CD4-positive, alpha-beta memory T cell (primary cell): ENCODE data around the gene MALRD1. TPM values are rescaled to one million over a fixed set of nuclear protein-coding genes. Genes with fewer than 3 reads are reported as not detected.

Experiments used
- CTCF ChIA-PET: fragments of 350-600 bp; sonication (Branson Sonifier 250); formaldehyde crosslinking; loops from one replicate; lab custom pipeline; 2021; ENCODE audit warnings: inconsistent platforms; ENCODE audit not compliant: partially characterized antibody; lab: Charles Lee
- POLR2A ChIA-PET: fragments of 350-600 bp; sonication (Branson Sonifier 250); formaldehyde crosslinking; loops from one replicate; lab custom pipeline; 2021; ENCODE audit not compliant: partially characterized antibody; lab: Charles Lee
- DNase-seq, 5 donors: peaks; one replicate each; pipeline versions ENCODE4 v3.0.0 to v3.0.0-alpha.2; 2020 to 2022; ENCODE audit warnings: mixed read lengths in 1 of 5
- H3K27ac ChIP-seq: one replicate; pipeline ENCODE4 v1.7.0; 2013; ENCODE audit warnings: low read depth, low read length
- H3K27me3 ChIP-seq: 2 replicates; pipeline ENCODE4 v1.7.0; 2013; ENCODE audit warnings: mild to moderate bottlenecking, low read length, moderate library complexity; ENCODE audit not compliant: insufficient read depth
- H3K36me3 ChIP-seq: 2 replicates; pipeline ENCODE4 v1.7.0; 2013; ENCODE audit warnings: mild to moderate bottlenecking, low read length, moderate library complexity; ENCODE audit not compliant: insufficient read depth
- H3K4me1 ChIP-seq: 2 replicates; pipeline ENCODE4 v1.7.0; 2013; ENCODE audit warnings: mild to moderate bottlenecking, low read length, moderate library complexity; ENCODE audit not compliant: insufficient read depth
- H3K4me3 ChIP-seq, 2 donors: one replicate each; pipeline ENCODE4 v1.7.0; 2013; ENCODE audit warnings: low read length in 2 of 2, mild to moderate bottlenecking in 1 of 2
- H3K9me3 ChIP-seq, 2 donors: one replicate each; pipeline ENCODE4 v1.7.0; 2013; ENCODE audit warnings: low read length in 2 of 2, control low read depth in 1 of 2; ENCODE audit not compliant: control insufficient read depth in 1 of 2
- H3K27ac Mint-ChIP-seq, 7 donors: one replicate each; pipeline ENCODE4 v1.8.0; 2020 to 2021; ENCODE audit warnings: mixed read lengths in 7 of 7, mild to moderate bottlenecking in 6 of 7, inconsistent platforms in 3 of 7, moderate library complexity in 3 of 7
- H3K27me3 Mint-ChIP-seq, 2 donors: one replicate each; pipeline ENCODE4 v1.8.0; 2020 to 2021; ENCODE audit warnings: mixed read lengths in 2 of 2
- H3K36me3 Mint-ChIP-seq, 2 donors: one replicate each; pipeline ENCODE4 v1.8.0; 2020 to 2021; ENCODE audit warnings: mixed read lengths in 2 of 2, inconsistent platforms in 1 of 2, mild to moderate bottlenecking in 1 of 2
- H3K4me1 Mint-ChIP-seq, 4 donors: one replicate each; pipeline ENCODE4 v1.8.0; 2020 to 2021; ENCODE audit warnings: mixed read lengths in 4 of 4, mild to moderate bottlenecking in 1 of 4
- H3K4me3 Mint-ChIP-seq, 8 donors: one replicate each; pipeline ENCODE4 v1.8.0; 2020 to 2021; ENCODE audit warnings: mixed read lengths in 8 of 8, mild to moderate bottlenecking in 7 of 8, moderate library complexity in 6 of 8, inconsistent platforms in 3 of 8
- H3K9me3 Mint-ChIP-seq, 8 donors: one replicate each; pipeline ENCODE4 v1.8.0; 2020 to 2021; ENCODE audit warnings: mixed read lengths in 8 of 8, mild to moderate bottlenecking in 5 of 8, inconsistent platforms in 3 of 8, moderate library complexity in 1 of 8
- intact Hi-C: fragments of 100-400 bp; cut with micrococcal nuclease; formaldehyde crosslinking; loops from one replicate; pipeline ENCODE4 v1.15.1; 2023
- polyA plus RNA-seq, 2 donors: library from polyadenylated mRNA; unstranded; fragments of 300-500 nt; fragmentation: Illumina TruSeq; gene quantifications; one replicate each; pipeline ENCODE4 v1.2.3, GENCODE V29; 2021
- total RNA-seq, 2 experiments: library from RNA; stranded (reverse); gene quantifications; one replicate each; pipeline ENCODE4 v1.2.3, GENCODE V29; 2021

MALRD1 gene
- total RNA-seq (not detected), polyA plus RNA-seq (not detected)

DNA sequence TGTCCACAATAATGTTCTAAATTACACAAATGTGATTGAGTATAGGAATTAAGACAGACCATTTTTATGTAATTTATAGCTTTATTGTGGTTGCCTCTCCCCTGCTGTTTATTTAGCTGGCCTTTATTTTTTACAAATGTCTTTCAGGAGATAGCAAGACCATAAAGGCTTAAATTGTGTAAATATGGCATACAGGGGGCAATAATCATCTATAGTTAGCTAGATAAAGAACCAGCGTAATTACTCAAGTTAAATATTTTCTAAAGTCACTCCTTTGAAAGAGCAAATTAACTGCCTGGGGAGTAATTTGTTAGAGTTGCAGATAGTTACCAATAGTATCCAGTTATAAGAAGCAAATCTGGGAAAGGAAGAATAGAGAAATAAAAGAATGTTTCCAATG is at the start of gene MALRD1:
Gene MALRD1 (plus strand): TSS at position 313 of the 400 bp plus-strand sequence. CDS start 138 bp downstream, outside the sequence.
- H3K27ac Mint-ChIP-seq = no peak within 1 kb of the TSS
- POLR2A ChIA-PET = no interaction called here
- Histone ChIP-seq H3K9me3 (no peaks in the 10 kb centered on the region), H3K27me3 (no peaks in the 10 kb centered on the region), H3K36me3 (no peaks in the 10 kb centered on the region), H3K4me1 (no peaks in the 10 kb centered on the region), H3K4me3 (no peak within 1 kb of the TSS), H3K27ac (no peak within 1 kb of the TSS)
- no peak within 1 kb of the TSS for H3K4me3 Mint-ChIP-seq
- H3K9me3 Mint-ChIP-seq = peaks cover 0 to 7% (median 1%) of the 10 kb centered on the region in 8 donors
- intact Hi-C loops = no loop called here
- no peak for DNase-seq
- no peaks in the 10 kb centered on the region for H3K36me3 Mint-ChIP-seq
- H3K27me3 Mint-ChIP-seq = no peaks in the 10 kb centered on the region
- CTCF ChIA-PET = no interaction called here
- H3K4me1 Mint-ChIP-seq = no peaks in the 10 kb centered on the region

DNA sequence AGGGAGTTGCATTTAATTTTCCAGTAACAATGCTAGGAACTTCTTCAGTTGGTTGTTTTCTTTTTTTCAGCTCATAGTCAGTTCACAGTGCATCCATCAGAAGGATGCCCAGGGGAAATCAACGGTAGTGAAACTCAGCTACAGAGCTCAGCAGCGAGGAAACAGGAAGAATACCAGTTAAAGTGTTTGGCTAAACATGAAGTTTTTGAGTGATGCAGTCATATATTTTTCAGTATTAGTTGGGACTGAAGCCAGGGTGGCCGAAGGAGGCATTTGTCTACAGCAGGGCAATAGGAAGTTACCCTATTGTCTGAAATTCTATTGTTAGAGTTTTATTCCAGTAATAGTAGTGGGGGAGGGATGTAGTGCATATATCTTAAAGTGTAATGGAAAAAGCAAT is 45.3 kb upstream of the MALRD1 start:
- CTCF ChIA-PET = interaction anchor here (0.6 kb wide), 1 partner anchor 779 kb away, joined by 3 read pairs; no protein-coding TSS in a partner anchor
- POLR2A ChIA-PET = no interaction called here
- Mint-ChIP-seq H3K36me3 (no peaks in the 10 kb centered on the region), H3K4me1 (no peaks in the 10 kb centered on the region), H3K27ac (no peak overlapping the region), H3K9me3 (peaks cover 0 to 7% (median 2%) of the 10 kb centered on the region in 8 donors), H3K4me3 (no peak overlapping the region), H3K27me3 (no peaks in the 10 kb centered on the region)
- H3K4me3 ChIP-seq = no peak overlapping the region
- intact Hi-C loops = no loop called here
- no peak overlapping the region for H3K27ac ChIP-seq
- H3K36me3 ChIP-seq = no peaks in the 10 kb centered on the region
- H3K27me3 ChIP-seq = no peaks in the 10 kb centered on the region
- no peaks in the 10 kb centered on the region for H3K4me1 ChIP-seq
- no peaks in the 10 kb centered on the region for H3K9me3 ChIP-seq
- no peak for DNase-seq

DNA sequence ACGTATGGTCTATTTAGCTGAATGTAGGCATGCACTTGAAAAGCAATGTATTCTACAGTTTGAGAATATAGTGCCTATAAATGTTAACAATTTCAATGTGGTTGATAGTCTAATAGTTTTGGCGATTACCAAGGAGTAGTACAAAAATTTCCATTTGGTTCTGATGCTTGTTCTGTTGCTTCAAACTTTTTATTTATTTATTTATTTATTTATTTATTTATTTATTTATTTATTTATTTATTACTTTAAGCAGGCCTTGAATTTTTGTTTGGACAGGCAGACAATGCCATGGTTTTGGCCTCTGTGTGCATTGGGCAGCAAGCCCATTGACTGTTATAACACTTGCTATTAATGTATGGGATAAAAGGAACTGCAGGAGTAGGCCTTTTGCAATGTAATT is 36.5 kb upstream of the MALRD1 start:
- Mint-ChIP-seq H3K4me3 (no peak overlapping the region), H3K9me3 (peaks cover 0 to 7% (median 5%) of the 10 kb centered on the region in 8 donors), H3K36me3 (no peaks in the 10 kb centered on the region), H3K27me3 (peaks cover 0 to 1% of the 10 kb centered on the region in 2 donors), H3K4me1 (no peaks in the 10 kb centered on the region), H3K27ac (no peak overlapping the region)
- H3K4me3 ChIP-seq = no peak overlapping the region
- H3K27me3 ChIP-seq = no peaks in the 10 kb centered on the region
- no peak overlapping the region for H3K27ac ChIP-seq
- no peaks in the 10 kb centered on the region for H3K9me3 ChIP-seq
- no peaks in the 10 kb centered on the region for H3K4me1 ChIP-seq
- DNase-seq = no peak
- H3K36me3 ChIP-seq = no peaks in the 10 kb centered on the region
- ChIA-PET CTCF (no interaction called here), POLR2A (no interaction called here)
- intact Hi-C loops = no loop called here

DNA sequence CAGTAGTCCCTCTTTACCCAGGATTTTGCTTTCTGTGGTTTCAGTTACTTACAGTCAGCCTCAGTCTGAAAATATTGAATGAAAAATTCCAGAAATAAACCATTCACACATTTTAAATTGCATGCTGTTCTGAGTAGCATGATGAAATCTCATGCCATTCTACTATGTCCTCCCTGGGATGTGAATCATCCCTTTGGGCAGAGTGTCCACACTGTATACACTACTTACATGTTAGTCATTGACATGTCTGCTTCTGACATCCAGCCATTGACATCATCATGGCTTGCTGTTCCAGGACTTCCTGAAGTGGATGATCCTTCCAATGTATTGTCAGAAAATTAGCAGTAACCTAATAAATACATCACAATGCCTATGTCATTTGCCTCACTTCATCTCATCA is 34.6 kb upstream of the MALRD1 start:
- intact Hi-C loops = no loop called here
- no peaks in the 10 kb centered on the region for H3K36me3 ChIP-seq
- no peaks in the 10 kb centered on the region for H3K36me3 Mint-ChIP-seq
- no peaks in the 10 kb centered on the region for H3K4me1 ChIP-seq
- H3K27me3 ChIP-seq = no peaks in the 10 kb centered on the region
- H3K4me3 Mint-ChIP-seq = no peak overlapping the region
- CTCF ChIA-PET = no interaction called here
- no peak overlapping the region for H3K4me3 ChIP-seq
- POLR2A ChIA-PET = no interaction called here
- H3K9me3 Mint-ChIP-seq = peaks cover 0 to 7% (median 4%) of the 10 kb centered on the region in 8 donors
- no peak for DNase-seq
- H3K9me3 ChIP-seq = no peaks in the 10 kb centered on the region
- peaks cover 0 to 1% of the 10 kb centered on the region in 2 donors for H3K27me3 Mint-ChIP-seq
- no peak overlapping the region for H3K27ac ChIP-seq
- H3K4me1 Mint-ChIP-seq = no peaks in the 10 kb centered on the region
- no peak overlapping the region for H3K27ac Mint-ChIP-seq

DNA sequence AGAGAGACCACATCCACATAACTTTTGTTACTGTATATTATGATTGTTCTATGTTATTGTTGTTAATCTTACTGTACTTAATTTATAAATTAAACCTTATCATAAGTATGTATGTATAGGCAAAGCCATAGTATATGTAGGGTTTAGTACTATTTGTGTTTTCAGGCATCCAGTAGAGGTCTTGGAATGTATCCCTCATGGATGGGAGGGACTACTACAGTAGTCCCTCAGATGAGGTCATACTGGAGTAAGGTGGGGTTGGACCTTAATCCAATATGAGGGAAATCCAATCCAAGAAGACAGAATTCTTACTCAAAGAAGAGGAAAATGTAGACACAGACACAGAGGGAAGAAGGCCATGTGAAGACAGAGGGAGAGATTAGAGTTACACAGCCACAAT is 34.1 kb upstream of the MALRD1 start:
- Histone ChIP-seq H3K27me3 (no peaks in the 10 kb centered on the region), H3K27ac (no peak overlapping the region), H3K4me3 (no peak overlapping the region), H3K9me3 (no peaks in the 10 kb centered on the region), H3K36me3 (no peaks in the 10 kb centered on the region), H3K4me1 (no peaks in the 10 kb centered on the region)
- POLR2A ChIA-PET = no interaction called here
- Mint-ChIP-seq H3K36me3 (no peaks in the 10 kb centered on the region), H3K27ac (no peak overlapping the region), H3K4me3 (no peak overlapping the region), H3K9me3 (peaks cover 0 to 7% (median 4%) of the 10 kb centered on the region in 8 donors), H3K4me1 (no peaks in the 10 kb centered on the region), H3K27me3 (peaks cover 0 to 1% of the 10 kb centered on the region in 2 donors)
- CTCF ChIA-PET = no interaction called here
- DNase-seq = no peak
- intact Hi-C loops = no loop called here

DNA sequence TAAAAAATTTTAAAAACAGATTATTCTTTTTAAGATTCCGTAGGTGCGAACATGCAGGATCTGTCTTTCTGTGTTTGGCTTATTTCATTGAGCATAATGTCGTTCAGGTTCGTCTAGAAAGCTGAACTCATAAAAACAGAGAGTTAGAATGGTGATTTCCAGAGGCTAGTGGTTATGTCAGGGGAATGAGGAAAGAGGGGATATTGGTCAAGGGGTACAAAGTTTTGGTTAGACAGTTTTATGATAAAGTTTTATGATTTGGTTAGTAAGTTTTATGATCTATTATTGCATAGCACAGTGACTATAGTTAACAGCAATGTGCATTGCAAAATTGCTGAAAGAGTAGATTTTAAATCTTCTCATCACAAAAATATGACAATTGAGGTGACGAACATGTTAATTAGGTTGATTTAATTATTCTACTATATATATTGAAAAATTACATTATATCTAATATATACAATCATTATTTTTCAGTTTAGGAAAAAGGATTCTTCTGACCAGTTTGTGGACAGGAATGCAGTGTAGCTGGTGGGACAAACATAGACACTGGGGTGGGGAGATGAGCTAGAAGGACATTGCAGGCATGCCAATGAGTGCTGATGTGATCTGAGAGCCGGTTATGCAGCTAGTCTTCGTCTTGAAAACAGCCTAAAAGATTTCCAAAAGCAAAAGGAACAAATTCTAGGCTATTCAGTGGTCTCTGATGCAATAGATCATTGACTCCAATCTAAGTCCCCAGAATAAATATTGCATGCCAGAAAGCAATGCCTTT is 31.3 kb upstream of the MALRD1 start:
- no peak overlapping the region for H3K27ac Mint-ChIP-seq
- no peak for DNase-seq
- CTCF ChIA-PET = no interaction called here
- H3K27me3 ChIP-seq = no peaks in the 10 kb centered on the region
- H3K9me3 Mint-ChIP-seq = peaks cover 0 to 7% (median 3%) of the 10 kb centered on the region in 8 donors
- H3K4me1 ChIP-seq = no peaks in the 10 kb centered on the region
- intact Hi-C loops = no loop called here
- POLR2A ChIA-PET = no interaction called here
- no peak overlapping the region for H3K4me3 Mint-ChIP-seq
- no peak overlapping the region for H3K27ac ChIP-seq
- H3K27me3 Mint-ChIP-seq = peaks cover 0 to 1% of the 10 kb centered on the region in 2 donors
- no peak overlapping the region for H3K4me3 ChIP-seq
- no peaks in the 10 kb centered on the region for H3K36me3 Mint-ChIP-seq
- no peaks in the 10 kb centered on the region for H3K4me1 Mint-ChIP-seq
- no peaks in the 10 kb centered on the region for H3K9me3 ChIP-seq
- no peaks in the 10 kb centered on the region for H3K36me3 ChIP-seq

DNA sequence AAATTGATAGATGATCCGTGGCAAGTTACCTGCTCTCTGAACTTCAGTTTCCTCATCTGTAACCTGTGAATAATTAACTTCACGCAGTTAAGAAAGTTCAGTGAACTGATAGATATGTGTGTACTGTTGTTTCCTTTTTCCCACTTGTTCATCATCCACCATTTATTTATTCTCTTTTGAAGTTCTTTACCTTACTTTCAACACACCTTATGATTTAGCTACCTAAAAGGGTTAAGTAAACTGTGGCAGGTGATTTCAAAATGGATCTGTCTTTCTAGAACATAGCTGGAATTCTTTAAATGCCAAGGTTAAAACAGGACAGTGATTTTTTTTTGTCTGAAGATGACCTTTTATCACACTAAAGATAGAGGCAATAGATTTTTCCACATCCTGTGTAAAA is 27.4 kb upstream of the MALRD1 start:
- H3K27me3 ChIP-seq = no peaks in the 10 kb centered on the region
- H3K27ac ChIP-seq = no peak overlapping the region
- peaks cover 0 to 6% (median 1%) of the 10 kb centered on the region in 8 donors for H3K9me3 Mint-ChIP-seq
- H3K27ac Mint-ChIP-seq = no peak overlapping the region
- ChIA-PET CTCF (no interaction called here), POLR2A (no interaction called here)
- H3K27me3 Mint-ChIP-seq = no peaks in the 10 kb centered on the region
- intact Hi-C loops = no loop called here
- H3K4me1 Mint-ChIP-seq = no peaks in the 10 kb centered on the region
- DNase-seq = no peak
- H3K4me3 ChIP-seq = no peak overlapping the region
- H3K4me3 Mint-ChIP-seq = no peak overlapping the region
- H3K36me3 ChIP-seq = no peaks in the 10 kb centered on the region
- H3K9me3 ChIP-seq = no peaks in the 10 kb centered on the region
- no peaks in the 10 kb centered on the region for H3K4me1 ChIP-seq
- H3K36me3 Mint-ChIP-seq = no peaks in the 10 kb centered on the region
